Esophagus muscularis mucosa (tissue), 4 donors: Measurements from ENCODE around the gene CFAP57. TPM values are rescaled to one million over a fixed set of nuclear protein-coding genes. Genes with fewer than 3 reads are reported as not detected.

ENCODE experiments used
- DNase-seq: peaks from one replicate; pipeline ENCODE4 v3.0.0-alpha.2; 2017; ENCODE audit errors: extremely low spot score
- H3K27ac ChIP-seq, 4 donors: fragments of 200-600 bp; sonication (generic); replicated peaks in 1 of 4; 1 replicate in 3 of 4; 2 replicates in 1 of 4; pipeline ENCODE4 v1.5.1; 2016 to 2019; ENCODE audit warnings: mild to moderate bottlenecking in 1 of 4
- H3K27me3 ChIP-seq, 4 donors: fragments of 200-600 bp; sonication (generic); one replicate each; pipeline versions ENCODE4 v1.5.1 to v1.6.0; 2016 to 2019
- H3K36me3 ChIP-seq, 4 donors: fragments of 200-600 bp; sonication (generic); one replicate each; pipeline ENCODE4 v1.5.1; 2016 to 2019
- H3K4me1 ChIP-seq, 4 donors: fragments of 200-600 bp; sonication (generic); one replicate each; pipeline ENCODE4 v1.5.1; 2016 to 2019
- H3K4me3 ChIP-seq, 4 donors: fragments of 200-600 bp; sonication (generic); 1 replicate in 2 of 4; 2 replicates in 2 of 4; pipeline ENCODE4 v1.5.1; 2016 to 2019; ENCODE audit warnings: mild to moderate bottlenecking in 4 of 4, moderate library complexity in 1 of 4
- H3K9me3 ChIP-seq, 4 donors: fragments of 200-600 bp; sonication (generic); 1 replicate in 3 of 4; 2 replicates in 1 of 4; pipeline ENCODE4 v1.5.1; 2016 to 2019
- CTCF ChIP-seq, 3 experiments: fragments of 200-600 bp in 2 of 3; fragments of 450-650 bp in 1 of 3; sonication (generic) in 2 of 3; IDR thresholded peaks; one replicate each; pipeline ENCODE4 v1.5.1; 2017 to 2019; ENCODE audit warnings: antibody characterized with exemption in 3 of 3, mild to moderate bottlenecking in 2 of 3, moderate library complexity in 1 of 3
- EP300 ChIP-seq: sonication (generic); formaldehyde crosslinking; IDR thresholded peaks from one replicate; pipeline ENCODE4 v1.6.1; 2017; ENCODE audit warnings: antibody characterized with exemption
- POLR2A ChIP-seq: fragments of 450-650 bp; IDR thresholded peaks from one replicate; pipeline ENCODE4 v1.6.1; 2017; ENCODE audit warnings: antibody characterized with exemption, moderate library complexity, mild to moderate bottlenecking, low read depth
- POLR2AphosphoS5 ChIP-seq, 2 donors: sonication (generic); formaldehyde crosslinking; IDR thresholded peaks; one replicate each; pipeline ENCODE4 v1.6.1; 2017; ENCODE audit warnings: antibody characterized with exemption in 2 of 2
- WGBS: methylation state at CpG from one replicate; pipeline ENCODE4 v1.1.5; 2018; 5-methylcytosine and 5-hydroxymethylcytosine counted together
- intact Hi-C: fragments of 100-400 bp; cut with DNase I; formaldehyde crosslinking; loops from one replicate; pipeline ENCODE4 v1.15.1; 2023
- total RNA-seq, 4 donors: library from RNA; depleted of rRNA; stranded (reverse); fragments of >200 nt; gene quantifications; one replicate each; pipeline versions ENCODE4 v1.1.0 to v1.2.1, GENCODE V29; 2016

The CFAP57 gene
- total RNA-seq, 4 donors from 2014 or later = not detected

- TF ChIP-seq CTCF (IDR thresholded peaks at IDR 0.05) (no peak), EP300 (no peak), POLR2AphosphoS5 (IDR thresholded peaks at IDR 0.05) (no peak), POLR2A (no peak)
- no peaks in the 10 kb centered on the region for H3K36me3 ChIP-seq
These were observed 94.8 kb downstream of the CFAP57 start for GRCh38 chr1:43266881-43267280.

GRCh38 chr1:43267291-43267805 is 95.2 kb downstream of the CFAP57 start:
- no peak for DNase-seq
- 89% methylated on average over 9 of the region's 9 CpGs for WGBS
- peaks cover 0 to 10% (median 4%) of the 10 kb centered on the region in 4 donors for H3K4me1 ChIP-seq
- no peak for TF ChIP-seq CTCF (IDR thresholded peaks at IDR 0.05)
- no peak for TF ChIP-seq POLR2A
- no peak for TF ChIP-seq POLR2AphosphoS5 (IDR thresholded peaks at IDR 0.05)
- TF ChIP-seq EP300 = no peak
- no peak overlapping the region for H3K27ac ChIP-seq
- no peaks in the 10 kb centered on the region for H3K36me3 ChIP-seq
- intact Hi-C loops = no loop called here
- H3K9me3 ChIP-seq = no peaks in the 10 kb centered on the region
- peaks cover 0 to 35% (median 11%) of the 10 kb centered on the region in 4 donors for H3K27me3 ChIP-seq
- H3K4me3 ChIP-seq = no peak overlapping the region

More at GRCh38 chr1:43266881-43267280, 94.8 kb downstream of the CFAP57 start:
- Histone ChIP-seq H3K27ac (no peak overlapping the region), H3K4me1 (peaks cover 0 to 10% (median 4%) of the 10 kb centered on the region in 4 donors), H3K4me3 (no peak overlapping the region), H3K27me3 (peaks cover 0 to 30% (median 11%) of the 10 kb centered on the region in 4 donors), H3K9me3 (no peaks in the 10 kb centered on the region)
- 83% methylated on average over 1 of the region's 1 CpG for WGBS
- no peak for DNase-seq
- intact Hi-C loops = no loop called here

GRCh38 chr1:43267818-43268425 is 95.8 kb downstream of the CFAP57 start:
- TF ChIP-seq POLR2A = no peak
- TF ChIP-seq POLR2AphosphoS5 (IDR thresholded peaks at IDR 0.05) = no peak
- no peak for TF ChIP-seq EP300
- TF ChIP-seq CTCF (IDR thresholded peaks at IDR 0.05) = no peak
- no peak overlapping the region for H3K27ac ChIP-seq
- intact Hi-C loops = no loop called here
- H3K4me3 ChIP-seq = no peak overlapping the region
- H3K27me3 ChIP-seq = peaks cover 0 to 38% (median 11%) of the 10 kb centered on the region in 4 donors
- DNase-seq = no peak
- 90% methylated on average over 3 of the region's 3 CpGs for WGBS
- H3K9me3 ChIP-seq = no peaks in the 10 kb centered on the region
- H3K36me3 ChIP-seq = no peaks in the 10 kb centered on the region
- H3K4me1 ChIP-seq = peaks cover 0 to 10% (median 4%) of the 10 kb centered on the region in 4 donors

GRCh38 chr1:43269627-43270375 is 97.7 kb downstream of the CFAP57 start, which contains the start of gene TMEM125:
Gene TMEM125 (plus strand): TSS chr1:43269983. CDS start chr1:43272723, 2,740 bp downstream.
- no peak for DNase-seq
- TF ChIP-seq EP300 (no peak), POLR2A (no peak), CTCF (IDR thresholded peaks at IDR 0.05) (no peak), POLR2AphosphoS5 (IDR thresholded peaks at IDR 0.05) (no peak)

More at GRCh38 chr1:43269627-43270375, 97.7 kb downstream of the CFAP57 start, which contains the start of gene TMEM125:
- no peak within 1 kb of the TSS for H3K27ac ChIP-seq
- H3K4me1 ChIP-seq = peaks cover 0 to 10% (median 4%) of the 10 kb centered on the region in 4 donors
- peak within 1 kb of the TSS in 1 of 4 donors; percentile 22 for H3K4me3 ChIP-seq
- intact Hi-C loops = no loop called here
- H3K9me3 ChIP-seq = no peaks in the 10 kb centered on the region
- H3K27me3 ChIP-seq = peaks cover 0 to 57% (median 11%) of the 10 kb centered on the region in 4 donors
- no peaks in the 10 kb centered on the region for H3K36me3 ChIP-seq
- WGBS = 76% methylated on average over 7 of the region's 7 CpGs
